GM19395 (cell line): Measurements from ENCODE around the gene RTN4RL1.
"Not testable (repeated sequence)": the region's sequence is repeated elsewhere in the genome, so short reads cannot be mapped to it uniquely, and the experiment has no call there.

Source experiments
- ATAC-seq: cut with Tn5 transposase; IDR thresholded peaks from one replicate; pipeline ENCODE4 v1.9.1; 2021; ENCODE audit warnings: mild to moderate bottlenecking, moderate library complexity; ENCODE audit not compliant: unreplicated experiment

Gene RTN4RL1

GRCh38 chr17:2008332-2009126, 16.6 kb downstream of the RTN4RL1 start:
- no peak for ATAC-seq

GRCh38 chr17:2004435-2004952, 20.6 kb downstream of the RTN4RL1 start:
- ATAC-seq = no peak

GRCh38 chr17:2003525-2003924, 21.6 kb downstream of the RTN4RL1 start:
- ATAC-seq = no peak

GRCh38 chr17:2002767-2003329, 22.3 kb downstream of the RTN4RL1 start:
- no peak for ATAC-seq

- ATAC-seq = no peak
Observed at GRCh38 chr17:1999557-2000251, 25.4 kb downstream of the RTN4RL1 start.

GRCh38 chr17:1997927-1998742, 27.0 kb downstream of the RTN4RL1 start:
- ATAC-seq = no peak

GRCh38 chr17:1997289-1997926, 27.7 kb downstream of the RTN4RL1 start:
- no peak for ATAC-seq

- ATAC-seq = no peak
Observed at GRCh38 chr17:1996800-1997288, 28.3 kb downstream of the RTN4RL1 start.

GRCh38 chr17:1995907-1996799, 29.0 kb downstream of the RTN4RL1 start:
- no peak for ATAC-seq

- ATAC-seq = no peak
Observed at GRCh38 chr17:1995321-1995892, 29.7 kb downstream of the RTN4RL1 start.

- ATAC-seq = no peak
Observed at GRCh38 chr17:1994707-1995106, 30.4 kb downstream of the RTN4RL1 start.

GRCh38 chr17:1992541-1992940, 32.6 kb downstream of the RTN4RL1 start:
- no peak for ATAC-seq

GRCh38 chr17:1989135-1989534, 36.0 kb downstream of the RTN4RL1 start:
- ATAC-seq = no peak

- ATAC-seq = no peak
Observed at GRCh38 chr17:1986783-1987451, 38.2 kb downstream of the RTN4RL1 start.

- no peak for ATAC-seq
Observed at GRCh38 chr17:1985686-1986085, 39.4 kb downstream of the RTN4RL1 start.

- ATAC-seq = no peak
Observed at GRCh38 chr17:1985093-1985492, 40.0 kb downstream of the RTN4RL1 start.

GRCh38 chr17:1982793-1983366, 42.3 kb downstream of the RTN4RL1 start:
- not testable (repeated sequence) for ATAC-seq

GRCh38 chr17:1980665-1981250, 44.4 kb downstream of the RTN4RL1 start:
- no peak for ATAC-seq
